Measurements from ENCODE around the gene CLOCK.

GRCh38 chr4:55509266-55509665 is 37.4 kb downstream of the CLOCK start:
- TF ChIP-seq CBX5 (IDR thresholded peaks at IDR 0.05; ENCODE audit: low read depth, low read length) (no peak), MAFK (IDR thresholded peaks at IDR 0.05; ENCODE audit: low read depth, low read length) (no peak), POLR2AphosphoS5 (IDR thresholded peaks at IDR 0.05; ENCODE audit: low read depth, low read length) (no peak), TAF7 (optimal IDR thresholded peaks at IDR 0.05; ENCODE audit: borderline replicate concordance, low read depth, low read length) (no peak)

Measured in H1 (cell line).